ENCODE data around the gene PIH1D1. TPM values are rescaled to one million over a fixed set of nuclear protein-coding genes. Genes with fewer than 3 reads are reported as not detected.

PIH1D1 gene
- polyA plus RNA-seq, result 10 to 100 TPM; 63.5 to 65.3 TPM

GRCh38 chr19:49451430-49452181, at the start of gene PIH1D1:
Gene PIH1D1, minus strand, starts transcription at chr19:49451814. Its CDS starts 240 bp downstream, at chr19:49451574.
- Histone ChIP-seq H3K27ac (ENCODE audit: low read depth in 2 of 2, low read length in 1 of 2) (peak within 1 kb of the TSS; percentile 97 to 100), H3K9me3 (ENCODE audit: control insufficient read depth in 2 of 2, insufficient read depth in 1 of 2, low read depth in 1 of 2, low read length in 1 of 2) (no peaks in the 10 kb centered on the region), H3K36me3 (ENCODE audit: control insufficient read depth in 2 of 2, insufficient read depth in 2 of 2, low read length in 1 of 2) (peaks cover 5 to 14% of the 10 kb centered on the region in 2 donors), H3K27me3 (ENCODE audit: control insufficient read depth in 1 of 2, insufficient read depth in 2 of 2, low read length in 2 of 2) (no peaks in the 10 kb centered on the region), H3K4me3 (ENCODE audit: low read depth in 1 of 2, low read length in 2 of 2) (peak within 1 kb of the TSS; percentile 76 to 84), H3K4me1 (ENCODE audit: control insufficient read depth in 2 of 2, insufficient read depth in 2 of 2, low read length in 1 of 2) (no peaks in the 10 kb centered on the region)
- WGBS, 2 donors, result 1% methylated on average over 42 of the region's 42 CpGs

GRCh38 chr19:49499030-49499670, 47.5 kb upstream of the PIH1D1 start:
- H3K4me1 ChIP-seq (ENCODE audit: control insufficient read depth in 2 of 2, insufficient read depth in 2 of 2, low read length in 1 of 2), result peaks cover 2 to 19% of the 10 kb centered on the region in 2 donors
- WGBS, 2 donors, result 55 to 70% methylated on average over 19 of the region's 19 CpGs
- H3K4me3 ChIP-seq (ENCODE audit: low read depth in 1 of 2, low read length in 2 of 2), result peak overlapping the region in 1 of 2 donors; percentile 1

DNA sequence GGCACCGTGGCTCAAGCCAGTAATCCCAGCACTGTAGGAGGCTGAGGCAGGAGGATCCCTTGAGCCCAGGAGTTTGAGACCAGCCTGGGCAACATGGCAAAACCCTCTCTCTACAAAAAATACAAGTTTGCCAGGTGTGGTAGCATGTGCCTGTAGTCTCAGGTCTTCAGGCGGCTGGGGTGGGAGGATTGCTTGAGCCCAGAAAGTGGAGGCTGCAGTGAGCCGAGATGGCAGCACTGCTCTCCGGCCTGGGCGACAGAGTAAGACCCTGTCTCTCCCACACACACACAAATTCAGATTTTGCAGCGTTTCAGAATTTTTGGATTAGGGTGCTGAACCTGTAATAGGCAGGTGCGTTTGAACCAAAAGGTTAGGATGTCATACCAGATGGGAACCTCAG, 46.9 kb upstream of the PIH1D1 start:
- Histone ChIP-seq H3K9me3 (ENCODE audit: control insufficient read depth in 2 of 2, insufficient read depth in 1 of 2, low read depth in 1 of 2, low read length in 1 of 2) (no peaks in the 10 kb centered on the region), H3K36me3 (ENCODE audit: control insufficient read depth in 2 of 2, insufficient read depth in 2 of 2, low read length in 1 of 2) (peaks cover 5 to 24% of the 10 kb centered on the region in 2 donors), H3K4me3 (ENCODE audit: low read depth in 1 of 2, low read length in 2 of 2) (no peak overlapping the region), H3K4me1 (ENCODE audit: control insufficient read depth in 2 of 2, insufficient read depth in 2 of 2, low read length in 1 of 2) (peaks cover 2 to 19% of the 10 kb centered on the region in 2 donors), H3K27me3 (ENCODE audit: control insufficient read depth in 1 of 2, insufficient read depth in 2 of 2, low read length in 2 of 2) (no peaks in the 10 kb centered on the region), H3K27ac (ENCODE audit: low read depth in 2 of 2, low read length in 1 of 2) (peak overlapping the region in 1 of 2 donors; percentile 40)
- WGBS, 2 donors, result 62 to 75% methylated on average over 7 of the region's 7 CpGs

More at GRCh38 chr19:49499030-49499670, 47.5 kb upstream of the PIH1D1 start:
- H3K27me3 ChIP-seq (ENCODE audit: control insufficient read depth in 1 of 2, insufficient read depth in 2 of 2, low read length in 2 of 2), result no peaks in the 10 kb centered on the region
- peaks cover 5 to 24% of the 10 kb centered on the region in 2 donors for H3K36me3 ChIP-seq (ENCODE audit: control insufficient read depth in 2 of 2, insufficient read depth in 2 of 2, low read length in 1 of 2)
- peak overlapping the region; percentile 21 to 40 for H3K27ac ChIP-seq (ENCODE audit: low read depth in 2 of 2, low read length in 1 of 2)
- H3K9me3 ChIP-seq (ENCODE audit: control insufficient read depth in 2 of 2, insufficient read depth in 1 of 2, low read depth in 1 of 2, low read length in 1 of 2), result no peaks in the 10 kb centered on the region

DNA sequence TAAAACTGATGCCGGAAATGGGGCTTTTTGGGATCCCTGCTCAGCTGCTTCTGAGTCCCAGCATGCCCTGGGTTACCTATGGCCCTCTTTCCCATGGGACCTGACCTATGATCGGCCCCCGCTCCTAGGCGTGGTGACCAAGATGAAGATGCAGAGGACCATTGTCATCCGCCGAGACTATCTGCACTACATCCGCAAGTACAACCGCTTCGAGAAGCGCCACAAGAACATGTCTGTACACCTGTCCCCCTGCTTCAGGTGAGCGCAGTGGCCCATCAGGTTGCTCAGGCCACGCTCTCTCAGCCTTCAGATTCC, 46.1 kb upstream of the PIH1D1 start:
- 71 to 76% methylated on average over 12 of the region's 12 CpGs for WGBS, 2 donors
- Histone ChIP-seq H3K4me1 (ENCODE audit: control insufficient read depth in 2 of 2, insufficient read depth in 2 of 2, low read length in 1 of 2) (peaks cover 2 to 19% of the 10 kb centered on the region in 2 donors), H3K9me3 (ENCODE audit: control insufficient read depth in 2 of 2, insufficient read depth in 1 of 2, low read depth in 1 of 2, low read length in 1 of 2) (no peaks in the 10 kb centered on the region), H3K27ac (ENCODE audit: low read depth in 2 of 2, low read length in 1 of 2) (peak overlapping the region in 1 of 2 donors; percentile 97), H3K4me3 (ENCODE audit: low read depth in 1 of 2, low read length in 2 of 2) (peak overlapping the region in 1 of 2 donors; percentile 97), H3K36me3 (ENCODE audit: control insufficient read depth in 2 of 2, insufficient read depth in 2 of 2, low read length in 1 of 2) (peaks cover 5 to 25% of the 10 kb centered on the region in 2 donors), H3K27me3 (ENCODE audit: control insufficient read depth in 1 of 2, insufficient read depth in 2 of 2, low read length in 2 of 2) (no peaks in the 10 kb centered on the region)

DNA sequence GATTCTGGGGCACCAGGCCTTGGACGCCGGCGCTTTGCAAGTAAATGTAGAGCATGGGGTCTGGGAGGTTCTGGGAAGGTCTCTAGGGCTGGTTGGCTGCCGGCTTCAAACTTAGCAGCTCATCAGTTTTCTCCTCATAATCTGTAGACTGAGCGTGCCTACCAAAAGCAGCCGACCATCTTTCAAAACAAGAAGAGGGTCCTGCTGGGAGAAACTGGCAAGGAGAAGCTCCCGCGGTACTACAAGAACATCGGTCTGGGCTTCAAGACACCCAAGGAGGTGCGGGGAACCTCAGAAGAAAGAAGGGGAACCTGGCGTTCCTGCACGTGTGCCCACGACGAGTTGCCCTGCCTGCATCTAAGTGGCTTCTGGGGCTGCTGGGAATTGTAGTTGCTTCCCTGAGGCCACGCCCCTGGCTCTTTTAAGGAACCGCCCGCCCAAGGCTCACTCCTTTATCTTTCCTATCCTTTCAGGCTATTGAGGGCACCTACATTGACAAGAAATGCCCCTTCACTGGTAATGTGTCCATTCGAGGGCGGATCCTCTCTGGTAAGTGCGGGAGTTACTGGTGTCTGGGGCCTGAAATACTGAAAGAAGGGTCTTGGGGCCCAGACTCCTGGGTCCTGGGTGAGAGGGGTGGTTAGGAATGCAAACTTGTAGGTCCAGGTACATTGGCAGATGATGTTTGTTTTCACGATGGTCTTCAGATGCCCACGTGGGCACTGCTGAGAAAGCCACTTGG, 45.6 kb upstream of the PIH1D1 start:
- Histone ChIP-seq H3K4me1 (ENCODE audit: control insufficient read depth in 2 of 2, insufficient read depth in 2 of 2, low read length in 1 of 2) (peaks cover 2 to 19% of the 10 kb centered on the region in 2 donors), H3K27ac (ENCODE audit: low read depth in 2 of 2, low read length in 1 of 2) (peak overlapping the region; percentile 94 to 97)
- 13% methylated on average over 22 of the region's 22 CpGs for WGBS, 2 donors

GRCh38 chr19:49496574-49497008, 45.0 kb upstream of the PIH1D1 start:
- WGBS, 2 donors, result 0% methylated on average over 11 of the region's 11 CpGs
- Histone ChIP-seq H3K4me1 (ENCODE audit: control insufficient read depth in 2 of 2, insufficient read depth in 2 of 2, low read length in 1 of 2) (peaks cover 2 to 19% of the 10 kb centered on the region in 2 donors), H3K27ac (ENCODE audit: low read depth in 2 of 2, low read length in 1 of 2) (peak overlapping the region; percentile 94 to 97), H3K4me3 (ENCODE audit: low read depth in 1 of 2, low read length in 2 of 2) (peak overlapping the region; percentile 70 to 97), H3K27me3 (ENCODE audit: control insufficient read depth in 1 of 2, insufficient read depth in 2 of 2, low read length in 2 of 2) (no peaks in the 10 kb centered on the region), H3K36me3 (ENCODE audit: control insufficient read depth in 2 of 2, insufficient read depth in 2 of 2, low read length in 1 of 2) (peaks cover 14 to 36% of the 10 kb centered on the region in 2 donors), H3K9me3 (ENCODE audit: control insufficient read depth in 2 of 2, insufficient read depth in 1 of 2, low read depth in 1 of 2, low read length in 1 of 2) (no peaks in the 10 kb centered on the region)

More for the DNA sequence above, 45.6 kb upstream of the PIH1D1 start:
- Histone ChIP-seq H3K9me3 (ENCODE audit: control insufficient read depth in 2 of 2, insufficient read depth in 1 of 2, low read depth in 1 of 2, low read length in 1 of 2) (no peaks in the 10 kb centered on the region), H3K36me3 (ENCODE audit: control insufficient read depth in 2 of 2, insufficient read depth in 2 of 2, low read length in 1 of 2) (peaks cover 11 to 30% of the 10 kb centered on the region in 2 donors), H3K27me3 (ENCODE audit: control insufficient read depth in 1 of 2, insufficient read depth in 2 of 2, low read length in 2 of 2) (no peaks in the 10 kb centered on the region), H3K4me3 (ENCODE audit: low read depth in 1 of 2, low read length in 2 of 2) (peak overlapping the region; percentile 70 to 97)

DNA sequence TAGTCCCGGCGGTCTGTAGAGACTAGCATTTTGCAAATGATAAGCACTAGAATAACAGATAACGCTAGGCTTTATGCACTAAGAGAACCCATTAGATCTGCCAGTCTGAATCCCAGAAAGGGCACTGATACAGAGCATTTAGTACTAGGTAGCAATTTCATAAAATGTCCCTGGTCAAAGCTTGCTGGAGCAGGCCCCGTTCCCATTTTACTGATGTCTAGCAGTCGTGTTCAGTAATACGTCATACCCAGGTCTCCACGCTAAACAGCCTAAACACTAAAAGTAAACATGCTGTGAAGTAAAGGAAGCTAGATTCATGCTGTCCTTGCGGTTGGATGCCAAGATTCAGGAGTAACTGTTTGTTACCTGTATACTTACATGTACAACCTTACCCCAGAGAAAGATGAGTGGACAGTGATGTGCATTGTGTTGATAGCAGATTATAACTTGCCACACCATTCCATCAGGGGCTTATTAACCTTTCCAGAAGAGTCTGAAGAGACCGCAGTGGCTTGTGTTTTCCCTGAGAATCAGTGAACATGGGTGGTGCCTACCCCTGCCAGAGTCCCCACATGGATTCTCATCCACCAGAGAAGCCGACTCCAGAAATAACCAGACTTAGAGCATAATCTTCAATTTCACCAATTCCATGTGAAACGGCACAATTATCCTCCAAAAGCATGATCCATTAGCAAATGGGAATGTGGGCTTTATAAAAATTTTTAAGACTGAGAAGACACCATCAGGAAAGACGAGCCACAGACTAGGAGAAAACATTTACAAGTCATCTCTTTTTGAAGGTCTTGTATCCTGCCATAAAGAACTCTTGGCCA, 41.2 kb upstream of the PIH1D1 start:
- H3K27ac ChIP-seq (ENCODE audit: low read depth in 2 of 2, low read length in 1 of 2), result peak overlapping the region; percentile 8 to 44
- no peak overlapping the region for H3K4me3 ChIP-seq (ENCODE audit: low read depth in 1 of 2, low read length in 2 of 2)
- H3K4me1 ChIP-seq (ENCODE audit: control insufficient read depth in 2 of 2, insufficient read depth in 2 of 2, low read length in 1 of 2), result peaks cover 7 to 14% of the 10 kb centered on the region in 2 donors
- peaks cover 28 to 39% of the 10 kb centered on the region in 2 donors for H3K36me3 ChIP-seq (ENCODE audit: control insufficient read depth in 2 of 2, insufficient read depth in 2 of 2, low read length in 1 of 2)
- H3K27me3 ChIP-seq (ENCODE audit: control insufficient read depth in 1 of 2, insufficient read depth in 2 of 2, low read length in 2 of 2), result no peaks in the 10 kb centered on the region
- no peaks in the 10 kb centered on the region for H3K9me3 ChIP-seq (ENCODE audit: control insufficient read depth in 2 of 2, insufficient read depth in 1 of 2, low read depth in 1 of 2, low read length in 1 of 2)
- 61 to 64% methylated on average over 12 of the region's 12 CpGs for WGBS, 2 donors

DNA sequence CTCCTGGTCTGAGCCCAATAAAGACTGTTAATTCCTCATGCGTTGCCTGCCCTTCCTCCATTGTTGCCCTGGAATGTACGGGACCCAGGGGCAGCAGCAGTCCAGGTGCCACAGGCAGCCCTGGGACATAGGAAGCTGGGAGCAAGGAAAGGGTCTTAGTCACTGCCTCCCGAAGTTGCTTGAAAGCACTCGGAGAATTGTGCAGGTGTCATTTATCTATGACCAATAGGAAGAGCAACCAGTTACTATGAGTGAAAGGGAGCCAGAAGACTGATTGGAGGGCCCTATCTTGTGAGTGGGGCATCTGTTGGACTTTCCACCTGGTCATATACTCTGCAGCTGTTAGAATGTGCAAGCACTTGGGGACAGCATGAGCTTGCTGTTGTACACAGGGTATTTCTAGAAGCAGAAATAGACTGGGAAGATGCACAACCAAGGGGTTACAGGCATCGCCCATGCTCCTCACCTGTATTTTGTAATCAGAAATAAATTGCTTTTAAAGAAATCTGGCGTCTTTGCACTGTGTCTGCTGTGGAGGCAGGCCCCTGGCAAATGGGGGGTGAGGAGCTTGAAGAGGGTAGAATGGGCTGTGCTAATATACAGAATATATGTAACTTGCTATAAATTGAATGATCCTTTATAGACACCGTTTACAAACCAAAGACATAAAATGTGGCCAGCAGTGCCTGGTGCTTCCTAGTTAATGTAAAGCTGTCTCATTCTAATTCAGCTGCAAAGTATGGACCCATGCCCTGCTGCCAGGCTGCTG, 40.4 kb upstream of the PIH1D1 start:
- no peaks in the 10 kb centered on the region for H3K9me3 ChIP-seq (ENCODE audit: control insufficient read depth in 2 of 2, insufficient read depth in 1 of 2, low read depth in 1 of 2, low read length in 1 of 2)
- WGBS, 2 donors, result 61 to 65% methylated on average over 7 of the region's 7 CpGs
- H3K4me1 ChIP-seq (ENCODE audit: control insufficient read depth in 2 of 2, insufficient read depth in 2 of 2, low read length in 1 of 2), result peaks cover 7 to 9% of the 10 kb centered on the region in 2 donors
- peaks cover 28 to 36% of the 10 kb centered on the region in 2 donors for H3K36me3 ChIP-seq (ENCODE audit: control insufficient read depth in 2 of 2, insufficient read depth in 2 of 2, low read length in 1 of 2)
- H3K27me3 ChIP-seq (ENCODE audit: control insufficient read depth in 1 of 2, insufficient read depth in 2 of 2, low read length in 2 of 2), result no peaks in the 10 kb centered on the region
- no peak overlapping the region for H3K27ac ChIP-seq (ENCODE audit: low read depth in 2 of 2, low read length in 1 of 2)
- H3K4me3 ChIP-seq (ENCODE audit: low read depth in 1 of 2, low read length in 2 of 2), result no peak overlapping the region
